ENCODE results near the gene SEMA6C.

DNA sequence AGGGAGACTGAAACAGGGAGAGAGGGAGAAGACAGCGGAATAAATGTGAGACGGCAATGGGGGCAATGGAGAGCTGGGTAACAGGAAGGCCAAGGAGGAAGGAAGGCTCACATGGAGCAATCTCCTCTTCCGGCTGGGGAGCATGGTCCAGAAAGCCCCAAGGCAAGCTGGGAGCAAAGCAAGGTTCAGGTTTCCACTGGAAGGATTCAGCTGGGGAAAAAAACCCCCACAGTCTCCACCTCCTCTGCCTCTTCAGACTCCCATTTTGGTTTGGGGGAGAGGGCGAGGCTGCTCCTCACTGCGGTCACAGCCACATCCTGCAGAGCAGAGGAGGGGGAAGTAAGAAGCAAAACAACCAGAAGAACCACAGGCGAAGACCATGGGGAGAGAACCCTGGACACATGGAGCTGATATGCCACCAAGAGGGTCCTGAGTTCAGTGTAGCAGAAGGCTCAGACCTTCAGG, 10.7 kb upstream of the SEMA6C start:
- TF ChIP-seq CTCF (IDR thresholded peaks at IDR 0.05): no peak
- no peak for TF ChIP-seq POLR2AphosphoS5 (IDR thresholded peaks at IDR 0.05; ENCODE audit: low read depth, low read length)
- TF ChIP-seq, protein P1, sequence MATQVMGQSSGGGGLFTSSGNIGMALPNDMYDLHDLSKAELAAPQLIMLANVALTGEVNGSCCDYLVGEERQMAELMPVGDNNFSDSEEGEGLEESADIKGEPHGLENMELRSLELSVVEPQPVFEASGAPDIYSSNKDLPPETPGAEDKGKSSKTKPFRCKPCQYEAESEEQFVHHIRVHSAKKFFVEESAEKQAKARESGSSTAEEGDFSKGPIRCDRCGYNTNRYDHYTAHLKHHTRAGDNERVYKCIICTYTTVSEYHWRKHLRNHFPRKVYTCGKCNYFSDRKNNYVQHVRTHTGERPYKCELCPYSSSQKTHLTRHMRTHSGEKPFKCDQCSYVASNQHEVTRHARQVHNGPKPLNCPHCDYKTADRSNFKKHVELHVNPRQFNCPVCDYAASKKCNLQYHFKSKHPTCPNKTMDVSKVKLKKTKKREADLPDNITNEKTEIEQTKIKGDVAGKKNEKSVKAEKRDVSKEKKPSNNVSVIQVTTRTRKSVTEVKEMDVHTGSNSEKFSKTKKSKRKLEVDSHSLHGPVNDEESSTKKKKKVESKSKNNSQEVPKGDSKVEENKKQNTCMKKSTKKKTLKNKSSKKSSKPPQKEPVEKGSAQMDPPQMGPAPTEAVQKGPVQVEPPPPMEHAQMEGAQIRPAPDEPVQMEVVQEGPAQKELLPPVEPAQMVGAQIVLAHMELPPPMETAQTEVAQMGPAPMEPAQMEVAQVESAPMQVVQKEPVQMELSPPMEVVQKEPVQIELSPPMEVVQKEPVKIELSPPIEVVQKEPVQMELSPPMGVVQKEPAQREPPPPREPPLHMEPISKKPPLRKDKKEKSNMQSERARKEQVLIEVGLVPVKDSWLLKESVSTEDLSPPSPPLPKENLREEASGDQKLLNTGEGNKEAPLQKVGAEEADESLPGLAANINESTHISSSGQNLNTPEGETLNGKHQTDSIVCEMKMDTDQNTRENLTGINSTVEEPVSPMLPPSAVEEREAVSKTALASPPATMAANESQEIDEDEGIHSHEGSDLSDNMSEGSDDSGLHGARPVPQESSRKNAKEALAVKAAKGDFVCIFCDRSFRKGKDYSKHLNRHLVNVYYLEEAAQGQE (IDR thresholded peaks at IDR 0.05; ENCODE audit: insufficient read depth in 1 of 2, low read depth in 2 of 2, low read length in 1 of 2): no peak
